Peyer's patch (tissue), 4 donors: ENCODE results near the gene SUB1. TPM values are rescaled to one million over a fixed set of nuclear protein-coding genes. Genes with fewer than 3 reads are reported as not detected.
A peak's percentile ranks its signal among the peaks of the same experiment; 100 is the strongest.
"Not testable (repeated sequence)": the region's sequence is repeated elsewhere in the genome, so short reads cannot be mapped to it uniquely, and the experiment has no call there.

Experiments
- DNase-seq, 3 donors: peaks; one replicate each; pipeline ENCODE4 v3.0.0-alpha.2; 2017 to 2019
- H3K27ac ChIP-seq, 4 donors: fragments of 200-600 bp; sonication (generic); one replicate each; pipeline ENCODE4 v1.5.1; 2016 to 2019
- H3K27me3 ChIP-seq, 2 donors: fragments of 200-600 bp; sonication (generic); one replicate each; pipeline ENCODE4 v1.5.1; 2019
- H3K36me3 ChIP-seq, 3 donors: fragments of 200-600 bp; sonication (generic); one replicate each; pipeline ENCODE4 v1.5.1; 2016 to 2019
- H3K4me1 ChIP-seq, 4 donors: fragments of 200-600 bp; sonication (generic); one replicate each; pipeline ENCODE4 v1.5.1; 2016 to 2019
- H3K4me3 ChIP-seq, 4 donors: fragments of 200-600 bp; sonication (generic); 1 replicate in 3 of 4; 2 replicates in 1 of 4; pipeline ENCODE4 v1.5.1; 2016 to 2019; ENCODE audit warnings: mild to moderate bottlenecking in 1 of 4
- H3K9me3 ChIP-seq, 4 donors: fragments of 200-600 bp; sonication (generic); one replicate each; pipeline ENCODE4 v1.5.1; 2016 to 2019; ENCODE audit warnings: mild to moderate bottlenecking in 1 of 4
- CTCF ChIP-seq, 6 experiments: fragments of 450-650 bp in 4 of 6; fragments of 200-600 bp in 2 of 6; sonication (generic) in 1 of 6; IDR thresholded peaks; one replicate each; pipeline ENCODE4 v1.5.1; 2017 to 2019; ENCODE audit warnings: antibody characterized with exemption in 6 of 6, mild to moderate bottlenecking in 3 of 6, moderate library complexity in 1 of 6
- POLR2A ChIP-seq, 2 donors: fragments of 450-650 bp; IDR thresholded peaks; one replicate each; pipeline ENCODE4 v1.5.1; 2017; ENCODE audit warnings: antibody characterized with exemption in 2 of 2, mild to moderate bottlenecking in 2 of 2, moderate library complexity in 2 of 2
- total RNA-seq, 4 donors: library from RNA; depleted of rRNA; stranded (reverse); fragments of >200 nt; gene quantifications; one replicate each; pipeline ENCODE4 v1.1.0, GENCODE V29; 2016

The SUB1 gene
- total RNA-seq = 100 to 1,000 TPM in 2 of 4 donors, 10 to 100 TPM in 2; 64.2 to 155 (median 98.2) TPM

- Histone ChIP-seq H3K9me3 (no peaks in the 10 kb centered on the region), H3K27me3 (no peaks in the 10 kb centered on the region), H3K27ac (peak within 1 kb of the TSS; percentile 97 to 100 (median 100)), H3K4me3 (peak within 1 kb of the TSS; percentile 77 to 99 (median 96)), H3K4me1 (peaks cover 0 to 17% (median 12%) of the 10 kb centered on the region in 4 donors), H3K36me3 (peaks cover 0 to 14% (median 0%) of the 10 kb centered on the region in 3 donors)
- peak; percentile 92 to 98 (median 96) for DNase-seq
- no peak for TF ChIP-seq CTCF (IDR thresholded peaks at IDR 0.05)
- TF ChIP-seq POLR2A (IDR thresholded peaks at IDR 0.05) = peak; percentile 55 to 83
Observed at GRCh38 chr5:32585446-32586275, at the start of gene SUB1. Gene SUB1 (plus strand): TSS chr5:32585557. CDS start chr5:32588513, 2,956 bp downstream.

GRCh38 chr5:32536246-32536645, 49.1 kb upstream of the SUB1 start:
- no peak overlapping the region for H3K4me3 ChIP-seq
- no peaks in the 10 kb centered on the region for H3K4me1 ChIP-seq
- no peak overlapping the region for H3K27ac ChIP-seq
- no peaks in the 10 kb centered on the region for H3K36me3 ChIP-seq
- H3K27me3 ChIP-seq = no peaks in the 10 kb centered on the region
- no peaks in the 10 kb centered on the region for H3K9me3 ChIP-seq
- DNase-seq = no peak
- TF ChIP-seq CTCF (IDR thresholded peaks at IDR 0.05) = no peak

GRCh38 chr5:32537437-32538029, 47.8 kb upstream of the SUB1 start:
- not testable (repeated sequence) for H3K27me3 ChIP-seq, H3K36me3 ChIP-seq, H3K9me3 ChIP-seq, H3K4me3 ChIP-seq, H3K27ac ChIP-seq, H3K4me1 ChIP-seq, DNase-seq

GRCh38 chr5:32538031-32538547, 47.3 kb upstream of the SUB1 start:
- TF ChIP-seq CTCF (IDR thresholded peaks at IDR 0.05) (no peak), POLR2A (IDR thresholded peaks at IDR 0.05) (no peak)
- H3K27ac ChIP-seq = no peak overlapping the region
- H3K9me3 ChIP-seq = no peaks in the 10 kb centered on the region
- H3K36me3 ChIP-seq = no peaks in the 10 kb centered on the region
- peak in 2 of 3 donors; percentile 67 to 68 for DNase-seq
- no peaks in the 10 kb centered on the region for H3K27me3 ChIP-seq
- no peaks in the 10 kb centered on the region for H3K4me1 ChIP-seq
- no peak overlapping the region for H3K4me3 ChIP-seq

- H3K27ac ChIP-seq = no peak overlapping the region
- H3K4me1 ChIP-seq = no peaks in the 10 kb centered on the region
- DNase-seq = no peak
- no peak overlapping the region for H3K4me3 ChIP-seq
- no peaks in the 10 kb centered on the region for H3K9me3 ChIP-seq
- H3K36me3 ChIP-seq = no peaks in the 10 kb centered on the region
- H3K27me3 ChIP-seq = no peaks in the 10 kb centered on the region
- no peak for TF ChIP-seq CTCF (IDR thresholded peaks at IDR 0.05)
- TF ChIP-seq POLR2A (IDR thresholded peaks at IDR 0.05) = no peak
Observed at GRCh38 chr5:32539981-32540845, 45.1 kb upstream of the SUB1 start.
